NCI-H82 treated with DMSO at 0.1 percent for 48 hours (cell line): ENCODE data around the gene ORC4.
A peak's percentile ranks its signal among the peaks of the same experiment; 100 is the strongest.
"Not testable (repeated sequence)": the region's sequence is repeated elsewhere in the genome, so short reads cannot be mapped to it uniquely, and the experiment has no call there.

Experiments used
- DNase-seq: peaks from one replicate; lab custom pipeline; 2025; ENCODE audit not compliant: unreplicated experiment; lab: John Stamatoyannopoulos, UW

Gene ORC4

DNA sequence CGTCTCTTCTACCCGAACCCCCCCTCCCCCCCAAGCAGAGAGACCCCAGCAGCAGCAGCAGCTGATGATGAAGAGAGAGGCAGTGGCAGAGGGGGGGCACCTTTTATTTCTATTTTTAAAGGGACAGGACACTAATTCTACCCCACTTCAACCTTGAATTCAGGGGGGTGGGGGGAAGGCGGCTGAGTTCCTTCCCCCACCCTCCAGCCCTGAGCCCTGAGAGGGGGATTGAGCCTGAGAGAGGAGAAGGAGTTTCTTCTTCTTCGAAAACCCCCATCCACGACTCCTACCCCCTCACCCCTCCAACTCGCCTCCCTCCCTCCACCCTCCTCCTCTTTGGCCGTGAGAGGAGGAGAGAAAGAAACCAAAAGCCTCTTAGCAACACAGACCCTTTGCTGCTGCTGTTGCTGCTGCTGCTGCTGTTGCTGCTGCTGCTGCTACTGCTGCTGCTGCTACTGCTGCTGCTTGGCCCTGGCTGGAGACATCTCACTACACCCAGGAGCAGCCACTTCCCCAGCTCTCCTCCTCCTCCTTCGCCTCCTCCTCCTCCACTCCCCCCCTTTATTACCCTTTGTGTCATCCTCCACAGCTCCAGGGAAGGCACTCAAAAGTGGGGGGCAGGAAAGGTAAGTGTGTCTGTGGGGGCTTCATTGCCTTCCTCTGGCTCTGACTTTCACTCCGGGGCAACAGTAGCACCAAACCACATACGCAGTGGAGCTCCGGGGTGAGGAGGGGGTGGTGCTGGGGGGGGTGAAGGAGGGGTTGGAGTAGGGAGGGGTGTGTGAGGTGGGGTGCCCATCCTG is 723 bp upstream of the ORC4 start, which contains the start of gene MBD5:
TSS of gene MBD5 (plus strand) at position 33 of the 803 bp plus-strand sequence.
- peak; percentile 58 for DNase-seq

DNA sequence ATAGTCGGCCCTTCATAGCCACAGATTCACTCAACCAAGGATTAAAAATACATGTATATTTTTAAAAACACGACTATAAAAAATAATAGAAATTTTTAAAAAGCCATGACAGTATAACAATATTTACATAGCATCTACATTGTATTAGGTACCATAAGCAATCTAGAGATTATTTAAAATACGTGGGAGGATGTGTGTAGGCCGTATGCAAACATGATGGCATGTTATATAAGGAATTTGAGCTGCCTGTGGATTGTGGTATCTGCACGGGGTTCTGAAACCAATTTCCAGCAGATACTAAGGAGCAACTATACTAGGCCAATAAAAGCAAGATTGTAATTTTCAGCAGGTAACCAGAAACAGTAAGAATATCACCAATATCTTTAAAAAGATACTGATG is 5.9 kb downstream of the ORC4 start:
- DNase-seq = no peak

DNA sequence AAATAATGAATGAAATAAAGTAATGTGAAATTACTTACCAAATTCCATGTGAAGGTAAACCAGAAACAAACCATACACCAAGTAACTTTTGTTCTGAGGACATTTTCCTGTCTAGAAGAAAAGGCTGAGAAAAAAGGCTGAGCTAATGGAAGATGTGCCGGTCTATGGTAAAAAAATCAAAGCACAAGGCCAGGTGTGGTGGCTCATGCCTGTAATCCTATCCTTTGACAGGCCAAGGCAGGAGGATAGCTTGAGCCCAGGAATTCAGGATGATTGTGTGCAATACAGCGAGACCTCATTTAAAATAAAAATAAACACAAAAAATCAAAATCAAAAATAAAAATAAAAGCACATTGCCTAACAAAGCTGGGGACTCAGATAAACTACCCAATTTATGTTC is 6.7 kb downstream of the ORC4 start:
- DNase-seq = no peak

DNA sequence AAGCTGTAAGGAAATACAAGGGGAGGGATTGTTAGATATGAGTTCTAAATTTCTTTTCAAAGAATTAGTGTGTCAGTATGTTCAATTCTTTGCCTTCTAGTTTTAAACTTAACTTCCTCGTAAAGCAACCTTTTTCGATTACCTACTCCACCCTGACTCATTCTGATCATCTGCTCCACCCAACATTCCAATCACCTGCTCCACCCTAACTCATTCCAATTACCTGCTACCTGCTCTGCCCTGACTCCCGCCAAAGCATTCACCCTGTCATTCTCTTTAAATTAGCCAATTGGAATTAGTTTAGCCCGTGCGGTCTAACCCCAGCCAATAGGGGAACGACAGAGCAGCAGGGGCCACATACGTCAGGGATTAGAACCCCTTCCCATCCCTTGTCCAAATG is 12.1 kb downstream of the ORC4 start:
- not testable (repeated sequence) for DNase-seq

DNA sequence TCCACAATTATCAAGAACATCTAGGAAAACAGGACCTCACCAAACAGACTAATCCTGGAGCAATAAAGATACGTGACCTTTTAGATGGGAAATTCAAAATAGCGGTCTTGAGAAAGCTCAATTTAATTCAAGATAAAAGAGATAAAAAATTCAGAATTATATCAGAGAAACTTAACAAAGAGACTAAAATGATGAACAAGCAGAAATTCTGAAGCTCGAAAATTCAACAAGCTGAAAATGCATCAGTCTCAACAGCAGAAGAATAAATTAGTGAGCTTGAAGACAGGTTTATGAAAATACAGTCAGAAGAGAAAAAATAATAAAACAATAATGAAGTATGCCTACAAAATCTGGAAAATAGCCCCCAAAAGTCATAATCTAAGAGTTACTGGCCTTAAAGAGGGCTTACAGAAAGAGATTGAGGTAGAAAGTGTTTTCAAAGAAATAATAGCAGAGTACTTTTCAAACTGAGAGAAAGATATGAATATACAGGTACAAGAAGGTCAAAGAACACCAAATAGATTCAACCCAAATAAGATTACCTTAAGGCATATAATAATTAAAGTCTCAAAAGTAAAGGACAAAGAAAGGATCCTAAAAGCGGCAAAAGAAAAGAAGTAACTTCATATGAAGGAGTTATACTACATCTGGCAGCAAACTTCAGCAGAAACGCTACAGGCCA is 13.2 kb downstream of the ORC4 start:
- no peak for DNase-seq

DNA sequence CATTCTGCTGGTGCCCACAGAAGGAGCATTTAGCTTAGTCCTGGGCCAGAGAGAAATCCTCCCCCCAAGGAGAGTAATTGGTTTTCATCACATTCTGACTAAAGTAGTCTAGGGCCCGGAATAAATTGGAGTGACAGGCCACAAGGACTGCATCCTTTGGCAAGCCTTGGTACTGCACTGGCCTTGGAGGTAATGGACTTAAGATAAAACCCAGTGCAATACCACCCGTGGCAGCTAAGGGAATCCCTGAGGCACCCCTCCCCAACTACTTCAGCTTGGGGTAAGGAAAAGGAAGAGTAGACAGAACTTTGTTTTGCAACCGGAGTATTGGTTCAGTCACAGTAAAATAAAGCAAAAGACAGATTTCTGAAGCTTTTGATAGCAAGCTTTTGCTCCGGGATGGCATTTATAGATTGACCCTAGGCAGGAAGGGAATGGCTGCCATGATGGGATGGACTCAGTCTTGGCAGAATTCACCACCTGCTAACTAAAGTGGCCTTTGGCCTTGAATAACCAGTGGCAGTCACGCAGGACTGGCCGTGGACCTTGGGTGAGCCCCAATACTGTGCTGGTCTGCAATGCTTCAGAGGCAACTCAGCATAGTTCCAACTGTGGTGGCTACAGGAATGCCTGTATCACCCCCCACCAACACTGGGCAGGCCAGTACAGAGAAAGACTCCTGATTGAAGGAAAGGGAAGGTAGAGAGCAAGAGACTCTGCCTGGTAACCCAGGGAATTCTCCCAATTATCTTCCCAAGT is 14.1 kb downstream of the ORC4 start:
- DNase-seq = no peak

DNA sequence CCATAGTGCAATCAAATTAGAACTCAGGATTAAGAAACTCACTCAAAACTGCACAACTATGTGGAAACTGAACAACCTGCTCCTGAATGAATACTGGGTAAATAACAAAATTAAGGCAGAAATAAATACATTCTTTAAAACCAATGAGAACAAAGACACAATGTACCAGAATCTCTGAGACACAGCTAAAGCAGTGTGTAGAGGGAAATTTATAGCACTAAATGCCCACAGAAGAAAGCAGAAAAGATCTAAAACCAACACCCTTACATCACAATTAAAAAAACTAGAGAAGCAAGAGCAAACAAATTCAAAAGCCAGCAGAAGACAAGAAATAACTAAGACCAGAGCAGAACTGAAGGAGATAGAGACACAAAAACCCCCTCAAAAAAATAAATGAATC is 18.1 kb downstream of the ORC4 start:
- DNase-seq = not testable (repeated sequence)

DNA sequence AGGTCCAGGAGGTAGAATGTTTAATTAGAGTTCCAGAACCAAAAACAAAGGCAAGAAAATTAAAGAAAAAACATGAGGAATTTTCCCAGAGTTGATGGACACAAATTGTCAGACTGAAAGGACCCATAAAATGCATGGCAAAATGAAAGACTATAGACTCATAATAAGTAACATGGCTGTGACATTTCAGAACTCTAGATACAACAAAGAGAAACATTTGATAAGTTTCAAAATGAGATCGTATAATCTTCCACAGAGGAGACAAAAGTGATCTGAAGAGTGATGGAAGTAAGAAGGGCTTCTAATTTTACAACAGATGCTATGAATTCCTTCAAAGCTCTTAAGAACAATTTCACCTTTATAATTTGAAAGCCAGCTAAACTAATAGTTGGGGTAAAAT is 20.4 kb downstream of the ORC4 start:
- no peak for DNase-seq

DNA sequence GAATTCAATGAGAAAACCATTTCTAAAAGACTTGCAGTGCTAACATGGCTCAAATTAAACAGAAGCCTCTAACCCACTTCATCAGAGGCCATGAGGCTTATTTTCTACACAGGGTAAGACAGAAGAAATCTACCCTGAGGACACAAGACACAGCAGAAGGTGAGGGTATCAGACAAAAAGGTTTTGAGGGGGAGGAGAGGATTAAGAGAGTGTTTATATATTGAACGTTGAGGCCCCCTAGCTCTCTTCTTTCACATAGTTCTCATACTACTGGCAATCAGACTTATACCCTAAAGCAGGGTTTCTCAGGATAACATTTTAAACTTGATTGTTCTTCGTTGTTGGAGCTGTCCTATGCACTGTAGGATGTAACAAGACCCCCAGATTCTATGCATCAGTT is 21.4 kb downstream of the ORC4 start:
- DNase-seq = peak; percentile 71

DNA sequence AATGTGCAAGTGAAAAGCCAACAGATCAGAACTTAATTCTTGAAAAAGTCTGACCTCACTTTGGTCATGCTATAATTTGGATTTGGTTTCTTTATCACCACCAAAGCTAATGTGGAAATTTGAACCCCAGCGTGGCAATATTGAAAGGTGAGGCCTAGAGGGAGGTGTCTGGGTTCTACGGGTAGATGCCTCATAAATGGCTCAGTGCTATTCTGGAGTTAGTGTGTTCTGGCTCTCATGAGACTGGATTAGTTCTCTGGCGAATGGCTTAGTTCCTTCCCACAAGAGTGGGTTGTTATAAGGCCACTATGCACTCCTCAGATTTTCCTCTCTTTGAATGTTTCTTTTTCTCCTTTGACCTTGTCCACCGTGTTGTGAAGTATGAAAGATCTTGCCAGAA is 22.3 kb downstream of the ORC4 start:
- DNase-seq = no peak

DNA sequence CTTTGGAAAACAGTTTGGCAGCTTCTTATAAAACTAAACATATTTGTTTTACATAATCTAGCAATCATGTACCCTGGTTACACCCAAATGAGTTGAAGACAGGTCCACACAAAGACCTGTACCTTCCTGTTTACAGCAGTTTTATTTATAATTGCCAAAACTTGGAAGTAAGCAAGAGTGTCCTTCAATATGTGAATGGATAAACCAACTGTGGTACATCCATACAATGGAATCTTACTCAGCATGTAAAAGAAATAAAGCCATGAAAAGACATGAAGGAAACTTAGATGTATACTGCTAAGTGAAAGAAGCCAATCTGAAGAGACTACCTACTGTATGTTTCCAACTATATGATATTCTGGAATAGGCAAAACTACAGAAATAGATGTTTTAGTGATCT is 23.7 kb downstream of the ORC4 start:
- DNase-seq = no peak

DNA sequence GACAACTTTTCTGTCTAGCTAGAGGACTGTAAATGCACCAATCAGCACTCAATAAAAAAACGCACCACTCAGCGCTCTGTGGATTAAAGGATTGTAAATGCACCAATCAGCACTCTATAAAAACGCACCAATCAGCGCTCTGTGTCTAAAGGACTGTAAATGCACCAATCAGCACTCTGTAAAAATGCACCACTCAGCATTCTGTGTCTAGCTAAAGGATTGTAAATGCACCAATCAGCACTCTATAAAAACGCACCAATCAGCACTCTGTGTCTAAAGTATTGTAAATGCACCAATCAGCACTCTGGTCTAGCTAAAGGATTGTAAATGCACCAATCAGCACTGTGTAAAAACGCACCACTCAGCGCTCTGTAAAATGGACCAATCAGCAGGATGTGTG is 25.6 kb downstream of the ORC4 start:
- not testable (repeated sequence) for DNase-seq

DNA sequence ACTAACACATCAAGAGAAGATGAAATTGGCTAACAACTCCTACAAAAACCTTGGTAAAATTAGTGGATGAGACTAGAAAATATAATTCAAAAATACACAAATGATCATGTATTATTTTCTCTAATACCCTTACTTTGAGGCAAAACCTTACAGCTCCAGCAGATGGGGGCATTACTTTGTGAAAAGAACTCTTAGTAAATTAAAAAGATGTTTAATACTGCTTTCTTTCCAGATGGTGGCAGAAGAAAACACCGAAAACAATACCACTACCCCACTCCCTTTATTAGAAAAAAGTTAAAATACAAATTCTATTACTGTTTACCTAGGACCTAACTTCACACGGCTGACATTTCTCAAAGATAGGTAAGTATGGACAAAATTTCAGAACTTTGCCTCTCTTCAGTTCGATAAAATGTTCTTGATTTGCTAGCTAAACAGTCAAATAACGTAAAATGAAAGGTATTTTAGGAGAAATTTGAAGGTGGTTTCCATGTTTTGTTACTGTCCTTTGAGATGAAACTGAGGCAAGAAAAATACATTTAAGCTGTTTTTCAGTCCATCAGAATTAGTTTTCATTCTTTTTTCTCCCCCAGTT is 30.6 kb downstream of the ORC4 start:
- no peak for DNase-seq

DNA sequence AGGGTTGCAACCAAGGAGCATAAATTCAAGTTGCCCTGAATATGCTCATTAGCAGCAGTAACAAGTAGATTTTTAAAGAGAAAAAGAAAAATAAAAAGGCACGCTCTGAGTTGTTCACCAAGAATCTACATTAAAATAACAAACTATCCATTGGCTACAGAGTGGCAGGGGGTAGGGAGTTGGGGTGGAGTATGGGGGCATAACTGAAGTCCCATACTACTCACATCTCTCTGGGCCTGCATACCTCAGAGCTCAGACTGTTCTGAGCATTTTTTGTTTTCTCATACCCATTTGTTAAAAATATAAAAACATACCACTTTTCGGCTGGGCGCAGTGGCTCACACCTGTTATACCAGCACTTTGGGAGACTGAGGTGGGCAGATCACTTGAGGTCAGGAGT is 31.4 kb downstream of the ORC4 start:
- DNase-seq = no peak

DNA sequence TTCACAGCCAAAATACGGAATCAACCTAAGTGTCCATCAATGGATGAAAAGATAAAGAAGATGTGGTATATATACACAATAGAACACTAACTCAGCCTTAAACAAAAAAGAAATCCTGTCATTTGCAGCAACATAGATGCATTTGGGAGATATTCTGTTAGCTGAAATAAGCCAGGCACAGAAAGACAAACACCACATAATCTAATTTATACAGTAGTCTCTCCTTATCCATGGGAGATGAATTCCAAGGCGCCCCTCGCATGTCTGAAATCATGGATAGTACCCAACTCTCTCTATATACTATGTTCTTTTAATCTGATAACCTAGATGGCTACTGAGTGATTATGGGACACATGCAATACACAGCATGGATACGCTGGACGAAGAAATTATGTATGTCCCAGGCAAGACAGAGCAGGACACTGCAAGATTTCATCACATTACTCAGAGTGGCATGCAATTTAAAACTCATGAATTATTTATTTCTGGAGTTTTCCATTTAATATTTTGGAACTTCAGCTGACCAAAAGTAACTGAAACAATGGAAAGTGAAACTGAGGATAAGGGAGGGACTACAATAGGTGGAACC is 39.5 kb downstream of the ORC4 start:
- no peak for DNase-seq

DNA sequence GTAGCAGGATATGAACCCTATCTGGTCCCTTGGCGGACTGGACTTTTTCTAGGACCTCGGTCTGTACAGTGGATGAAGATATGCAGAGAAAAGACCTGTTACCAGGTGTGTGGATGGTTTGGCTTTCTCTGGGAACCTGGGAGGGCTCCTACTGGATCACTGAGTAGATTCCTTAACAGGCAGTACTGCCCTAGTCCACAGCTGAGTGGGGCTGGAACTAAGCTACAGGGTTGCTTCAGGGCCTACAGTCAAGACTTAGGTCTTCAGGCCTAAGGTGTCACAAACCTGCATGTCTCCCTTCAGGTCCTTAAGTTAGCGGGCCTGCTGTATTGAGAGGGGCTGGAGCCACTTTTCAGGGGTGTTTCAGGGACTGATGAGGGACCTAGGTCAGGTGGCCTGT is 42.9 kb downstream of the ORC4 start:
- DNase-seq = no peak

DNA sequence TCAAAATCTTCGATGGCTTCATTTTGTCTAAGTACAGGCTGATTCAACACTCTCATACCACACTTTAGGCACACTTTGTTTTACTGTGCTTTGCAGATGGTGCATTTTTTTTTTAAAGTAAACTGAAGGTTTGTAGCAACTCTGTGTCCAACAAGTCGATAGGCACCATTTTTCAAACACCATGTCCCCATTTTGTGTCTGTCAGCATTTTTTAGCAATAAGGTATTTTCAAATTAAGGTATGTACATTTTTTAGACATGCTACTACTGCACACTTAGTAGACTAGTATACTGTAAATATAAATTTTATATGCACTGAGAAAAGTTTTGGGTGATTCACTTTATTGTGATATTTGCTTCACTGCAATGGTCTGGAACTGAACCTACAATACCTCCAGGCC is 44.4 kb downstream of the ORC4 start:
- no peak for DNase-seq

DNA sequence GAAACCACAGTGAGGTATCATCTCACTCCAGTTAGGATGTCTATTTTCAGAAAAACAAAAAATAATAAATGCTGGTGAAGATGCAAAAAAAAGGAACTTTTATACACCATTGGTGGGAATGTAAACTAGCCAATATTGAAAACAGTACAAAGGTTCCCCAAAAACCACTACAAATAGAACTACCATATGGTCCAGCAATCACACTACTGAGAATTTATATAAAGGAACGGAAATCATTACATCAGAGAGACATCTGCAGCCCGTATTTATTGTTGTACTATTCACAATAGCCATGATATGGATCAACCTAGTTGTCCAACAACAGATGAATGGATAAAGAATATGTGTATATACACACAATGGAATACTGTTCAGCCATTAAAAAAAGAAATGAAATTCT is 52.0 kb downstream of the ORC4 start:
- DNase-seq = no peak

DNA sequence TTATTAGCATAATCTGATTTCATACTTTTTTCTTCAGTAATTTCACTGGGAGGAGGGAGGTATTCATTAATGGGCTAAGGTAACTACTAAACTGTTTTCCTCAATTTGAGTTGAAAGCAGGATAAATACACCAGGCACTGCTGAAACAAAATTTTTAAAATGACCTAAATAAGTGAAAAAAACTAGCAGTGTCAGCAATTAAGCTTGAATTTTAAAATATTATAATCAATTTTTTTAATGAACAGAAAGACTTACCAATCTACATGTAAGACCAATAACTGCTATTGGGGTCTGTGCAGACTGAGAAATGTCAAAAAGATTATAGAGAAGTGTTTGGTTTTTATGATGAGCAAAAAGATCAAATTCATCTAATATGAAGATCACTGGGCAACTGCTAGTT is 68.4 kb downstream of the ORC4 start:
- no peak for DNase-seq

DNA sequence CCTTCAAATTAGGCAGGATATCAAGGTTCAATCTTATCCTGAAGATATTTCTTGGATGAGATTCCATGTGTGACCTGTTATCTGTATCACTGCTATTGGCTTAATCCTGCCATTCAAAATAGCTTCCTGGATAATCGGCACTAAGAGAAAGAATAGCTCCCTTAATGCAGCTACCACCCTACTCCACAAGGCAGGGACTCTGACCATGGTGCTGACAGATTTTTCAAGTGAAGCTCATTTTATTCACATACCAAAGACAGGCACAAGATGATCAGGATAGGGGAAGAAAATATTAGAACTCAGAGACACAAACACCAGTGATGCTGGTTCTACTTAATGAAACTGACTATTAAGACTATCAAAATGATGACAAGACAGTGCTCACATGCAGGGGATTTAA is 74.9 kb downstream of the ORC4 start:
- DNase-seq = no peak

DNA sequence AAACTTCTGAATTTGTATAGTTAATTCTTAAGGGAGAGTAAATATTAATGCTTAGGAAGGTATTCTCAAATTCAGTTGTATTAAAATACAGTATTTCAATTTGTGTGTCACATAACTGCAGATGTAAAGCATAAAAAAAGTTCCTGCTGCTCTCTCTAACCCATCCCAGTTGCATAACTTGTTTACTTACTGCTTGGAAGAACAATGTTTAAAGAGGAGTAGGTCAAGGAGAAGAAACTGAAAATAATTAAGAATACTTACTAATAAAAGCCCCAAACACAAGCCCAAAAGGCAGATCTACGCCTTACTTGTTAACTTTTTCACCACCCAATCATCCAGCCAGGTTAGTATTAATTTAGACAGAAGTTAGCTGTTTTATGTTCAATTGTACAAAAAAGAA is 81.2 kb downstream of the ORC4 start:
- DNase-seq = no peak
